Fibroblast of upper back skin (primary cell): ENCODE data around the gene EHMT1.
"Not testable (repeated sequence)": the region's sequence is repeated elsewhere in the genome, so short reads cannot be mapped to it uniquely, and the experiment has no call there.

Experiments used
- DNase-seq: peaks from one replicate; pipeline ENCODE4 v3.0.0-alpha.2; 2013

EHMT1 gene

GRCh38 chr9:137879566-137880150 lies 260.9 kb downstream of the EHMT1 start:
- DNase-seq: no peak

GRCh38 chr9:137880160-137880975 lies 261.6 kb downstream of the EHMT1 start:
- no peak for DNase-seq

- no peak for DNase-seq
These were observed 262.2 kb downstream of the EHMT1 start for GRCh38 chr9:137880976-137881530.

GRCh38 chr9:137881591-137882505 lies 263.0 kb downstream of the EHMT1 start:
- no peak for DNase-seq

GRCh38 chr9:137882506-137882821 lies 263.7 kb downstream of the EHMT1 start:
- no peak for DNase-seq

- DNase-seq: not testable (repeated sequence)
These were observed 265.2 kb downstream of the EHMT1 start for GRCh38 chr9:137883977-137884376.

- not testable (repeated sequence) for DNase-seq
These were observed 265.7 kb downstream of the EHMT1 start for GRCh38 chr9:137884547-137884946.

- not testable (repeated sequence) for DNase-seq
These were observed 266.3 kb downstream of the EHMT1 start for GRCh38 chr9:137885121-137885520.
